AG09319 (cell line): Measurements from ENCODE around the gene NIN.
A peak's percentile ranks its signal among the peaks of the same experiment; 100 is the strongest.

ENCODE experiments used
- DNase-seq: peaks from one replicate; pipeline ENCODE4 v3.0.0-alpha.2; 2010; ENCODE audit warnings: low read depth; ENCODE audit errors: extremely low read depth
- CTCF ChIP-seq: IDR thresholded peaks from 2 replicates; pipeline ENCODE4 v1.5.1; 2011; ENCODE audit warnings: low read depth, mild to moderate bottlenecking, inconsistent platforms, low read length, moderate library complexity

Gene NIN

GRCh38 chr14:50745401-50746058 lies 85.4 kb downstream of the NIN start:
- no peak for DNase-seq
- no peak for TF ChIP-seq CTCF

DNA sequence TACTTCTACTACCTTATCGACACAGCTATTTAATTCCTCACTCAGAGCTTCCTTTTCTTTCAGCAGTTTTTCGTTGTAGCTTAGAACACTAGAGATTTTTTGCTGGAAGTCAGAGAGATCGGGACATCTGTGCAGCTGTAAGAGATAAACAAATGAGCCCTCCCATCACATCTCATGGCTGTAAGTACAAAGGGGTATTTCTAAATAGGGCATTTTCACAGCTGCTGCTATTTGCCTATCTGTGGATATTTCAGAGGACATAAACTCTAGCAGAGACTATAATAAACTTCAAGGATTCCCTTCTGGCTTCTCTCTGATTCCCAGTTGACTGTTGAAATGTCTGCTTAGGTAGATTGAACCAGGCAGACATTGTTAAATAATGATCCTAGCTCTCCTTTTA lies 86.7 kb downstream of the NIN start:
- TF ChIP-seq CTCF: no peak
- DNase-seq: no peak

DNA sequence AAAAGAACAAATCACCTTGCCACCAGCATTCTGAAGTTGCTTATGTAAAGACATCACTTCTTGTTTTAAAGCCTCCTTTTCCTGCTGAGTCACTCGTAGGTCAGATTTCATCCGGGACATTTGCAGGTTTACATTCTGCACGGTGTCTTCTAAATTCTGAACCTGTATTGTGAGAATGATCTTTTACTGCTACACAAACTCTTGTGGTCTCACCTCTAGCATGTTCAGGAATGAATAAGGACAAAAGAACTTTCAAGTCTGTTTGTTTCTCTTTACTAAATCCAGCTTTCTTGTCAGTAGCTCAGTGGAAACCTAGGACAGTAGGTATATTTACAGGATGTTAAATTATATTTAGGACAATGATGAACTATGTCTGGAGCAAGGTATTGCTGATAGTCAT lies 89.4 kb downstream of the NIN start:
- TF ChIP-seq CTCF: no peak
- DNase-seq: no peak

DNA sequence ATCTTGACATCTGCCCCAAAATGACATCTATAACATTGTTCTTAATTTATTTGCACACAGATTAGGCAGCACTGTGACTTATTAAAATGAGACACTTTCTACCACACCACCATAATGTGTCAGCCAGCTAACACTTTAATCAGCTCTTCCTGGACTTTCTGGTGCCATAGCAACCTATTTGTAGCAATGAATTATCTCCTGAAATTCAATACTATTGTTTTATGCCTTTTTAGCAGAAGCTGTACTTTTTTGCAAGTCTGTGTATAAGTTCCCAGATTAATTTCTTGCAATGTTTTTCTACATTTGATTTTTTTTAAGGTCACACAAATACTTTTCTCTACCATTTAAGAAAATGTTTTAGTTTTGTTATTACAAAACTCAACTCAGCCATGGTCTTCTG lies 90.1 kb downstream of the NIN start:
- TF ChIP-seq CTCF: no peak
- no peak for DNase-seq

GRCh38 chr14:50739186-50739585 lies 91.8 kb downstream of the NIN start:
- no peak for DNase-seq
- TF ChIP-seq CTCF: no peak

- DNase-seq: no peak
- no peak for TF ChIP-seq CTCF
These were observed 94.0 kb downstream of the NIN start for GRCh38 chr14:50736932-50737419.

DNA sequence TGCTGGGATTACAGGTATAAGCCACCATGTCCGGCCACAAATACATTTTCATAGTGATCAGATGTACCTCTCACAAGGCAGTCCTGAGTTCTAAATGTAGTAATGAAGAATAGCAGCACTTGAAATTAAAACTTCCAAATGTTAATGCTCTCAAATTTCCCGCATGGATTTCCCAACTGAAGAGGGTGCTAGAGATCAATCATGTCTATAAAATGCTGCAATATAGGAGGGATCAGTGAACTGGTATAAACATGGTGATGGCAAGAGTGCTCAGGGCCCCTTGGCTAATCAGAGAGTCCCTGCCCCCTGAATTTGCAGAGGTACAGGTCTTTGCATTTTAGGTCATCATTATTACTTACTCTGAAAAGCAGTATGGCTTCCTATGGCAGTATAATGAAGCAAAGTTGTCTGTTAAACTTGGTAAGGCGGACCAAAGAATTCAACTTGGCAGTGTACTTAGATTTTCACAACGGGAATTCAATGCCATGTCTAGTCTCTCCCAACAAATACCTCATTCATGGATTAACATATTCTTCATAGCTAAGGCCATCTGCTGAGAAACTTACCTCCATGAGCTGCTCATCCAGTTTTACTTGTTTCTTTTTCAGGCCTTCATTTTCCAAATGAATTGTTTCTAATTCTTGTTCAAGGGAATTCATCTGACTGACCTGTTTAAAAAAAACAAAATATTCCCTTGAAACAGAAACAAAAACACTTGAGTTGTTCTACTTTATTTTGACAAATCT lies 95.8 kb downstream of the NIN start:
- TF ChIP-seq CTCF: peak; percentile 5
- no peak for DNase-seq
